Testis (tissue), 2 donors: ENCODE data around the gene GRHL3.

Experiments
- POLR2A ChIP-seq: fragments of 450-650 bp; IDR thresholded peaks from one replicate; pipeline ENCODE4 v1.6.1; 2017; ENCODE audit warnings: antibody characterized with exemption, mild to moderate bottlenecking, moderate library complexity
- TF ChIP-seq, protein P1 (sequence below), 3 experiments: fragments of 450-650 bp in 2 of 3; fragments of 200-600 bp in 1 of 3; sonication (generic) in 1 of 3; IDR thresholded peaks; one replicate each; pipeline ENCODE4 v1.5.1; 2016 to 2019; ENCODE audit warnings: antibody characterized with exemption in 3 of 3, mild to moderate bottlenecking in 2 of 3, moderate library complexity in 1 of 3

DNA sequence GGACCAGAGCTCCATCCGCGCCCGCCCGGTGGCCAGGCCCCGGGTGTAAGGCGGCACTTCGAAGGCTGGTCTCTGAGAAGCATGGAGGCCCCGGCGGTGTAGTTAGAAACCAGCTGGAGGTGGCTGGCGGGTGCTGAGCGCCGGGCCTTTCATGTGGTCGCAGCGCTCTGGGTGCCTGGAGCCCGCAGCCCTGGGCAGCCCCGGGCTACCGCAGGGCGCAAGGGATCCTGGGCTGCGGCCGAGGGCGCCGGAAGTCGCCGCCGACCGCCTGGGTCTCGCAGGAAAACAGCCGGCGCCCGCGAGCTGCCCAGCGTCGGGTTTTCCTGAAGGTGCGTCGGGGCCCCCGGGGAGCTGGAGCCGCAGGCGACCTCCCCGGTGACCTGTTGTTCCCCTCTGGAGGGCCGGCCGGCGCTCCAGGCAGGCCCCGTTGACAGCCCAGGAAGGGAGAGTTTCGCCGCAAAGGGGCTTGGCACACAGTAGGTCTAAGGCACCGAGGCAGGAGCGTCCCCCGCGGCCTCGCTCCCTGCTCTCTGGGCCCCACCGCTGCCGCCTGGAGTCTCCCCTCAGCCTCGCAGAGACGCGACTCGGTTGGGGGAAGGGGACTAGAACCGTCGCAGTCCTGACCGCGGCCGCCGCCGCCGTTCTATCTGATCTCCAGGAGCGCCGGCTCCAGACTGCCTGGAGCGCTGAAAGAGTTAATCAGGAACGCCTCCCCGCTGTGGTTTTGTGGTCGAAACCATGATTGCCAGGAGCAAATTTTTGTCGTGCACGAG lies 2.7 kb downstream of the GRHL3 start:
- TF ChIP-seq, protein P1, sequence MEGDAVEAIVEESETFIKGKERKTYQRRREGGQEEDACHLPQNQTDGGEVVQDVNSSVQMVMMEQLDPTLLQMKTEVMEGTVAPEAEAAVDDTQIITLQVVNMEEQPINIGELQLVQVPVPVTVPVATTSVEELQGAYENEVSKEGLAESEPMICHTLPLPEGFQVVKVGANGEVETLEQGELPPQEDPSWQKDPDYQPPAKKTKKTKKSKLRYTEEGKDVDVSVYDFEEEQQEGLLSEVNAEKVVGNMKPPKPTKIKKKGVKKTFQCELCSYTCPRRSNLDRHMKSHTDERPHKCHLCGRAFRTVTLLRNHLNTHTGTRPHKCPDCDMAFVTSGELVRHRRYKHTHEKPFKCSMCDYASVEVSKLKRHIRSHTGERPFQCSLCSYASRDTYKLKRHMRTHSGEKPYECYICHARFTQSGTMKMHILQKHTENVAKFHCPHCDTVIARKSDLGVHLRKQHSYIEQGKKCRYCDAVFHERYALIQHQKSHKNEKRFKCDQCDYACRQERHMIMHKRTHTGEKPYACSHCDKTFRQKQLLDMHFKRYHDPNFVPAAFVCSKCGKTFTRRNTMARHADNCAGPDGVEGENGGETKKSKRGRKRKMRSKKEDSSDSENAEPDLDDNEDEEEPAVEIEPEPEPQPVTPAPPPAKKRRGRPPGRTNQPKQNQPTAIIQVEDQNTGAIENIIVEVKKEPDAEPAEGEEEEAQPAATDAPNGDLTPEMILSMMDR (IDR thresholded peaks at IDR 0.05) = no peak
- TF ChIP-seq POLR2A = no peak
